RPMI7951 (cell line): ENCODE measurements around the gene CDCP2. TPM values are rescaled to one million over a fixed set of nuclear protein-coding genes. Genes with fewer than 3 reads are reported as not detected.

Experiments used
- DNase-seq: peaks from one replicate; pipeline ENCODE4 v3.0.0-alpha.2; 2012; ENCODE audit warnings: low read depth
- total RNA-seq: library from RNA; depleted of rRNA; stranded (reverse); fragments of >200 nt; shearing (Covaris generic); gene quantifications from 2 replicates; pipeline ENCODE4 v1.2.3, GENCODE V29; 2014; rRNA removed

Gene CDCP2
- total RNA-seq, 1 experiment from 2014 or later, result not detected

GRCh38 chr1:54091666-54092065 lies 61.1 kb downstream of the CDCP2 start:
- DNase-seq, result no peak

- no peak for DNase-seq
Measured at GRCh38 chr1:54088385-54088784, 64.4 kb downstream of the CDCP2 start.

- DNase-seq, result no peak
Measured at GRCh38 chr1:54086754-54087153, 66.0 kb downstream of the CDCP2 start.

GRCh38 chr1:54084794-54085193 lies 68.0 kb downstream of the CDCP2 start:
- DNase-seq, result no peak

Other genes with a start within 250 kb of the CDCP2 start
- gene IFT25, start 207.3 kb downstream of the CDCP2 start, total RNA-seq, result 100 and 107 TPM in 2 replicates
- gene LRRC42, start 206.7 kb downstream of the CDCP2 start, total RNA-seq, result 51.3 and 57.8 TPM in 2 replicates
- not detected in 2 replicates for gene LDLRAD1, start 134.8 kb downstream of the CDCP2 start, total RNA-seq
- 394 and 422 TPM in 2 replicates for gene TMEM59, start 99.8 kb downstream of the CDCP2 start, total RNA-seq
- 3.1 and 4.2 TPM in 2 replicates for gene TCEANC2, start 99.4 kb downstream of the CDCP2 start, total RNA-seq
- gene CYB5RL, start 47.0 kb upstream of the CDCP2 start, total RNA-seq, result 5.4 and 5.8 TPM in 2 replicates
- 144 TPM in 2 replicates for gene MRPL37, start 47.2 kb upstream of the CDCP2 start, total RNA-seq